ENCODE data around the gene LRRN3. TPM values are rescaled to one million over a fixed set of nuclear protein-coding genes. Genes with fewer than 3 reads are reported as not detected.
"Not testable (repeated sequence)": the region's sequence is repeated elsewhere in the genome, so short reads cannot be mapped to it uniquely, and the experiment has no call there.

LRRN3 gene
- total RNA-seq, 4 donors from 2014 or later, result 0.23 to 1.6 (median 0.40) TPM; not detected in 1

DNA sequence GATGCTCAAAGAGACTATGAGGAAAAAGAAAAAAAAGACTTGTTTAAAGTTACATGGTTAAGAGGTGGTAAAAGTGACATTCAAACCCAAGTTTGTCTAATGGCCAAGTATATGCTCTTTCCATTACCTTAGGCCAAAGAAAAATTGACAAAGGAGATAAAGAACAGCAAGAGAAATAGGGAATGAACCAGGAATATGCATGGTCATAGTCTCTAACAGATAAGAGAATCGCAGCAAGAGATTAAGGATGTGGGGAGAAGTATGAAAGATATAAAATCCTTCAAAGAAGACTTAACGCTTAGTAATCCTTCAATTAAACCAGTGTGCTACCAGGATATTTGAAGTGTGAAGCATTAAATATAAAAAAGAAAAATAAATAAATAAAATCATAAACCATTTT is 23.2 kb upstream of the LRRN3 start:
- TF ChIP-seq POLR2AphosphoS5 (IDR thresholded peaks at IDR 0.05) (no peak), EP300 (IDR thresholded peaks at IDR 0.05) (no peak), POLR2A (IDR thresholded peaks at IDR 0.05) (no peak)
- TF ChIP-seq, protein P1, sequence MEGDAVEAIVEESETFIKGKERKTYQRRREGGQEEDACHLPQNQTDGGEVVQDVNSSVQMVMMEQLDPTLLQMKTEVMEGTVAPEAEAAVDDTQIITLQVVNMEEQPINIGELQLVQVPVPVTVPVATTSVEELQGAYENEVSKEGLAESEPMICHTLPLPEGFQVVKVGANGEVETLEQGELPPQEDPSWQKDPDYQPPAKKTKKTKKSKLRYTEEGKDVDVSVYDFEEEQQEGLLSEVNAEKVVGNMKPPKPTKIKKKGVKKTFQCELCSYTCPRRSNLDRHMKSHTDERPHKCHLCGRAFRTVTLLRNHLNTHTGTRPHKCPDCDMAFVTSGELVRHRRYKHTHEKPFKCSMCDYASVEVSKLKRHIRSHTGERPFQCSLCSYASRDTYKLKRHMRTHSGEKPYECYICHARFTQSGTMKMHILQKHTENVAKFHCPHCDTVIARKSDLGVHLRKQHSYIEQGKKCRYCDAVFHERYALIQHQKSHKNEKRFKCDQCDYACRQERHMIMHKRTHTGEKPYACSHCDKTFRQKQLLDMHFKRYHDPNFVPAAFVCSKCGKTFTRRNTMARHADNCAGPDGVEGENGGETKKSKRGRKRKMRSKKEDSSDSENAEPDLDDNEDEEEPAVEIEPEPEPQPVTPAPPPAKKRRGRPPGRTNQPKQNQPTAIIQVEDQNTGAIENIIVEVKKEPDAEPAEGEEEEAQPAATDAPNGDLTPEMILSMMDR (IDR thresholded peaks at IDR 0.05), result no peak
- Histone ChIP-seq H3K27me3 (no peaks in the 10 kb centered on the region), H3K36me3 (no peaks in the 10 kb centered on the region), H3K4me1 (peaks cover 0 to 7% (median 0%) of the 10 kb centered on the region in 3 donors), H3K4me3 (no peak overlapping the region), H3K9me3 (peaks cover 0 to 4% (median 0%) of the 10 kb centered on the region in 3 donors), H3K27ac (no peak overlapping the region)
- whole genome bisulfite sequencing, 2 donors (ENCODE audit: low coverage in 1 of 2), result 81 to 93% methylated on average over 2 of the region's 2 CpGs
- no peak for ATAC-seq

DNA sequence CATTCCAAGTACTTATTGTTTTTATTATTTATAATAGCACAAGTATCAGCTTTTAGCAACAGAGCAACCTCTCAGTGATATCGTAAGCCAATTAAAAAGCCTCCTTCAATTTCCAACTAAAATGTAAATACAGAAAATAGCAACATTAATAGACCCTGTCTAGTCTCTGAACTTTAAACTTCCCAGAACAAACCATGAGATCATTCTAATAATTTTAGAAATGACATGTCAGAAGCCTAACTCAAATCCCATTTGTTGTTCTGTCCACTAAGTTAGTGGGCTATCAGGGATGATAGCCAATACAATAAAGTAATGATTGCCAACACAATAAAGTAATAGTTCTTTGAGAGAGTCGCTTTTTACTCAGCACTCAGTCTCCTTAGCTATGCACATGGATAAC is 22.3 kb upstream of the LRRN3 start:
- H3K36me3 ChIP-seq, result no peaks in the 10 kb centered on the region
- H3K4me3 ChIP-seq, result no peak overlapping the region
- WGBS, 2 donors (ENCODE audit: low coverage in 1 of 2), result 65 to 84% methylated on average over 2 of the region's 2 CpGs
- no peak for ATAC-seq
- TF ChIP-seq EP300 (IDR thresholded peaks at IDR 0.05), result no peak
- no peak for TF ChIP-seq POLR2A (IDR thresholded peaks at IDR 0.05)
- TF ChIP-seq POLR2AphosphoS5 (IDR thresholded peaks at IDR 0.05), result no peak
- TF ChIP-seq, protein P1 (IDR thresholded peaks at IDR 0.05), result no peak
- H3K9me3 ChIP-seq, result no peaks in the 10 kb centered on the region
- H3K27me3 ChIP-seq, result no peaks in the 10 kb centered on the region
- peaks cover 0 to 7% (median 0%) of the 10 kb centered on the region in 3 donors for H3K4me1 ChIP-seq
- no peak overlapping the region for H3K27ac ChIP-seq

DNA sequence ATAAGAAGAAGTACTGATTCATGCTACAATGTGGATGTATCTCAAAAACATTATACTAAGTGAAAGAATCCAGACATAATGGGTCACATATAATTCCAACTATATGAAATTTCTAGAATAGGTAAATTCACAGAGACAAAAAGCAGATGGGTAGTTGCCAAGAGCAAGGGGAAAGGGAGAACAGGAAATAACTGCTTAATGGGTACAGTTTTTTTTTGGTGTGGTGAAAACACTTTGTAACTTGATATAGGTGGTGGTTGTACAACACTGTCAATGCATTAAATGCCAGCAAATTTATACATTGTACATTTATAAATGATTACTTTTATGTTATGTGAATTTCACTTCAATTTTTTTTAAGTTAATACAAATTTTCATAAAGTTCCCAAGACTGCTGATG is 19.4 kb upstream of the LRRN3 start:
- Histone ChIP-seq H3K27ac (no peak overlapping the region), H3K27me3 (no peaks in the 10 kb centered on the region), H3K4me3 (no peak overlapping the region), H3K36me3 (no peaks in the 10 kb centered on the region), H3K9me3 (no peaks in the 10 kb centered on the region), H3K4me1 (peaks cover 0 to 7% (median 0%) of the 10 kb centered on the region in 3 donors)
- TF ChIP-seq EP300 (IDR thresholded peaks at IDR 0.05) (no peak), POLR2AphosphoS5 (IDR thresholded peaks at IDR 0.05) (no peak), POLR2A (IDR thresholded peaks at IDR 0.05) (no peak)
- TF ChIP-seq, protein P1 (IDR thresholded peaks at IDR 0.05), result no peak
- ATAC-seq, result no peak

DNA sequence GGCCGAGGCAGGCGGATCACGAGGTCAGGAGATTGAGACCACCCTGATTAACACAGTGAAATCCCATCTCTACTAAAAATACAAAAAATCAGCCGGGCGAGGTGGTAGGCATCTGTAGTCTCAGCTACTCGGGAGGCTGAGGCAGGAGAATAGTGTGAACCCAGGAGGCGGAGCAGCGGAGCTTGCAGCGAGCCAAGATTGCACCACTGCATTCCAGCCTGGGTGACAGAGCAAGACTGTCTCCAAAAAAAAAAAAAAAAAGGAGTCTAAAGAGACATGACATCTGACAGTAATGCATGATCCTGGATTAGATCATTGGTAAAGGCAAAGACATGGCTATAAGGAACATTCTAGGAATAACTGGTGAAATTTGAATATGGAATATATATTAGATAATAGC is 18.3 kb upstream of the LRRN3 start:
- ATAC-seq, H3K4me1 ChIP-seq, H3K4me3 ChIP-seq, H3K36me3 ChIP-seq, H3K27ac ChIP-seq, H3K27me3 ChIP-seq, H3K9me3 ChIP-seq: not testable (repeated sequence)
- 94% methylated on average over 8 of the region's 9 CpGs; no CpG with 5 or more reads in 1 of the 2 donors for WGBS, 2 donors (ENCODE audit: low coverage in 1 of 2)

DNA sequence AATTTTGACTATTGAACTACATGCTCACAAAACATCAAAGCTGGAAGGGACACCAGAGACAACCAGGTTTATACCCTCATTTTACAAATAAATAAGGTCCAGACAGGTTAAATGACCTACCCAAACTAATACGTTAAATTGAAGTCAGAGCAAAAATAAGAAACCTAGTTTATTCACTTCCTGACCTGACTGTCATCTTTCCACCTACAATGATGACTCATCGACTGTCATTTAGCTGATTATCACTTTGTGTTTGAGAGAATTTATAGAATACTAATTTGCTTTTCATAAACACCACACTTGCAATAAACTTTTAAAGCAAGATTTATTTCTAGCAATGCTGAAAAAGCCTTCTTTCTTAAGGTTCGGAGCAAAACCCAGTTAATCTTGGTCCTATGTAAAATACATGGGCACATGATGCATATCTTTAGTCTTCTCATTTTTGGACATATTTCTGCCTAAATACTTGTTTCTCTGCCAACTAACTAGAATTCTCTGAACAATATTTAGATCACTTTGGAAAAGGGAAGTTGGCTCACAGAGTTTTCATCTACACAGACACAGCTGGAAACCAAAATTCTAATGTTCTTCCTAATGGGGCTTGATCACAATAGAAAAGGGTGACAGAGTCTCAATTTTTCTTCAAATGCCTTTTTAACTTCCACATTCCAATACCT is 16.7 kb upstream of the LRRN3 start:
- no peaks in the 10 kb centered on the region for H3K36me3 ChIP-seq
- H3K4me1 ChIP-seq, result peaks cover 0 to 7% (median 0%) of the 10 kb centered on the region in 3 donors
- H3K27me3 ChIP-seq, result no peaks in the 10 kb centered on the region
- no peak overlapping the region for H3K4me3 ChIP-seq
- H3K27ac ChIP-seq, result no peak overlapping the region
- no peak for ATAC-seq
- TF ChIP-seq, protein P1 (IDR thresholded peaks at IDR 0.05), result no peak
- WGBS, 2 donors (ENCODE audit: low coverage in 1 of 2), result 77 to 81% methylated on average over 3 of the region's 3 CpGs
- no peaks in the 10 kb centered on the region for H3K9me3 ChIP-seq
